ENCODE measurements around the gene FAM117A.

FAM117A gene

DNA sequence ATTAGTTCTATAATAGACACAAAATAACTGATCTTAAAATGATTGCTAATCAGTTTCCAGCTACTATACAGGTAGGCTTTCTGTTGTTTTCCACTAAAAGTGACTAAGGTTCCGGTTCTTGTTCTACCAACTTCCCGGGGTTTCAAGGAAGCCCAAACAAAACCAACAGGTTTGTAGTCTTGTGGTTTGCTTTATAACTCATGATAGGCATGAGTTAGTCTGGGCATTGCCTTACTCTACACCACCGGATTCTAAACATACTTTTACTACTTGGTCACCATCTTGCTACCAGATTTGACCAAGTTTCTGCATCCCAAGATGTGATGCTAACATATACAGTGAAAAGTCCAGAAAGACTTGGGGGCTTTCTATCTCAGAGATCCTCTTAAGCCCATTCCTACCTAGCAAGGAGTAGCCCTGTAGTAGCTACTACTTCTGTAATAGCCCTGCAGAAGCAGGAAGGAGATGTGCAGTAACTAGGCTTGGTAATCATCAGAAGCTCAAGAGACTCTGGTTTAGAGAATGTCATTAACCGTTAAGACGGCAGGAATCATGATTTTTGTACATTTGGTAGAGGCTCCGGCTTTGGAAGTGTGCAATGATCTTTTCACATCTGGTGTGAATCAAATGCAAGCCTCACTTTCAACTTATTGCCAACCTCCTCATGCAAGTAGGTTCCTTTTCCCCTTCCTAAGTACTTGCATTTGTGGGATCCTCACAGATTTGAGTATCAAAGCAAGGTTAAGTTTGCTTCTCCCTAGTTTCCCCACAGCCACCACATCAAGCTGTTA lies 1.6 kb downstream of the FAM117A start:
- peaks cover 26% of the 10 kb centered on the region for H4K20me1 ChIP-seq (ENCODE audit: insufficient read depth, low read length)
- peak overlapping the region; percentile 65; the same call in 1 of the 2 replicates for H3K27ac ChIP-seq (ENCODE audit: low read length)
- H3K27me3 ChIP-seq (ENCODE audit: insufficient read depth, low read length, poor library complexity) = peaks cover 6% of the 10 kb centered on the region
- H3K4me2 ChIP-seq (ENCODE audit: insufficient read depth, low read length) = peak overlapping the region; percentile 69
- peak overlapping the region; percentile 35 to 83; a peak in 3 of 4 replicates for H3K4me3 ChIP-seq (ENCODE audit: low read depth in 1 of 2, low read length in 2 of 2)
- H3K4me1 ChIP-seq (ENCODE audit: insufficient read depth, low read length) = peaks cover 38% of the 10 kb centered on the region
- TF ChIP-seq, protein P1, sequence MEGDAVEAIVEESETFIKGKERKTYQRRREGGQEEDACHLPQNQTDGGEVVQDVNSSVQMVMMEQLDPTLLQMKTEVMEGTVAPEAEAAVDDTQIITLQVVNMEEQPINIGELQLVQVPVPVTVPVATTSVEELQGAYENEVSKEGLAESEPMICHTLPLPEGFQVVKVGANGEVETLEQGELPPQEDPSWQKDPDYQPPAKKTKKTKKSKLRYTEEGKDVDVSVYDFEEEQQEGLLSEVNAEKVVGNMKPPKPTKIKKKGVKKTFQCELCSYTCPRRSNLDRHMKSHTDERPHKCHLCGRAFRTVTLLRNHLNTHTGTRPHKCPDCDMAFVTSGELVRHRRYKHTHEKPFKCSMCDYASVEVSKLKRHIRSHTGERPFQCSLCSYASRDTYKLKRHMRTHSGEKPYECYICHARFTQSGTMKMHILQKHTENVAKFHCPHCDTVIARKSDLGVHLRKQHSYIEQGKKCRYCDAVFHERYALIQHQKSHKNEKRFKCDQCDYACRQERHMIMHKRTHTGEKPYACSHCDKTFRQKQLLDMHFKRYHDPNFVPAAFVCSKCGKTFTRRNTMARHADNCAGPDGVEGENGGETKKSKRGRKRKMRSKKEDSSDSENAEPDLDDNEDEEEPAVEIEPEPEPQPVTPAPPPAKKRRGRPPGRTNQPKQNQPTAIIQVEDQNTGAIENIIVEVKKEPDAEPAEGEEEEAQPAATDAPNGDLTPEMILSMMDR (IDR thresholded peaks at IDR 0.05; ENCODE audit: borderline replicate concordance, extremely low read depth, low read length, poor library complexity, severe bottlenecking) = no peak
- no peak for TF ChIP-seq EZH2 (IDR thresholded peaks at IDR 0.05; ENCODE audit: borderline replicate concordance, low read depth, low read length, severe bottlenecking)
- ATAC-seq (ENCODE audit: insufficient read depth, low read depth) (no peak), DNase-seq (no peak)
- peaks cover 16% of the 10 kb centered on the region for H3K36me3 ChIP-seq (ENCODE audit: insufficient read depth, low read length)
- H3K9ac ChIP-seq (ENCODE audit: low read depth, low read length) = peak overlapping the region; percentile 59
- H3K9me3 ChIP-seq (ENCODE audit: insufficient read depth, low read length, severe bottlenecking) = no peaks in the 10 kb centered on the region
- 0 out of 2 replicates have a peak overlapping the region, but pooled peaks have one; percentile 5 for H2AFZ ChIP-seq (ENCODE audit: low read depth, low read length)
- H3K79me2 ChIP-seq (ENCODE audit: insufficient read depth, low read length) = peaks cover 56% of the 10 kb centered on the region

DNA sequence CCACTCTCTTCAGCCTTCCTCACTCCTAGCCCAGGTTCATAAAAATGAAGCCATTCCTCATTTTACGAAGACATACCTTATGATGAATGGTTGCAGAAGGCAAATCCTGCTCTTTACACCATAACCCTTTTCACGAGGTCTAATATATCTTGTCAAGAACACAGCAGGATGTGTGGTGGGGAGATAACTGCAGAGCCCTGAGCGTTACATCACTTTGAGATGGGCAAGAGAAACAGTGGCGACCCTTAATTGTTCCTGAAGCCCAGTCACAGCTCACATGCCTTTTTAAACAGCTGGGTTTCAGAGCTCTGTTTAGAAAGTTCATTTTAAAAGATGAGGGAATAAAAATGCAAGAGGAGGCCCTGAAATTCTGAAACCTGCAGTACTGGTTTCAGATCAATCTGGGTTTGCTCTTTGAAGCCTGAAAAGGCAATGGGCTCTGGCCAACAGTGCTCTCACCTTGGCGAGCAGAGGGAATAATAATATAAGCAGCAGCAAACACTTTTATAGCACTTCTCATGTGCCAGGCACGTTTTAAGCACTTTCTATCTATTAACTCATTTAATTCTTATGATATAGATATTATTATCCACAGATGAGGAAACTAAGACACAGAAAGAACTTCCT lies 2.9 kb downstream of the FAM117A start:
- Histone ChIP-seq H3K79me2 (ENCODE audit: insufficient read depth, low read length) (peaks cover 69% of the 10 kb centered on the region), H3K4me1 (ENCODE audit: insufficient read depth, low read length) (peaks cover 38% of the 10 kb centered on the region), H3K36me3 (ENCODE audit: insufficient read depth, low read length) (peaks cover 20% of the 10 kb centered on the region), H3K27me3 (ENCODE audit: insufficient read depth, low read length, poor library complexity) (no peaks in the 10 kb centered on the region), H3K9me3 (ENCODE audit: insufficient read depth, low read length, severe bottlenecking) (no peaks in the 10 kb centered on the region), H3K4me3 (ENCODE audit: low read depth in 1 of 2, low read length in 2 of 2) (no peak overlapping the region), H3K9ac (ENCODE audit: low read depth, low read length) (no peak overlapping the region), H2AFZ (ENCODE audit: low read depth, low read length) (no peak overlapping the region), H3K27ac (ENCODE audit: low read length) (no peak overlapping the region), H3K4me2 (ENCODE audit: insufficient read depth, low read length) (0 out of 2 replicates have a peak overlapping the region, but pooled peaks have one; percentile 33), H4K20me1 (ENCODE audit: insufficient read depth, low read length) (peaks cover 30% of the 10 kb centered on the region)
- no peak for TF ChIP-seq EZH2 (IDR thresholded peaks at IDR 0.05; ENCODE audit: borderline replicate concordance, low read depth, low read length, severe bottlenecking)
- TF ChIP-seq, protein P1 (IDR thresholded peaks at IDR 0.05; ENCODE audit: borderline replicate concordance, extremely low read depth, low read length, poor library complexity, severe bottlenecking) = no peak
- ATAC-seq (ENCODE audit: insufficient read depth, low read depth) = no peak
- DNase-seq = no peak

DNA sequence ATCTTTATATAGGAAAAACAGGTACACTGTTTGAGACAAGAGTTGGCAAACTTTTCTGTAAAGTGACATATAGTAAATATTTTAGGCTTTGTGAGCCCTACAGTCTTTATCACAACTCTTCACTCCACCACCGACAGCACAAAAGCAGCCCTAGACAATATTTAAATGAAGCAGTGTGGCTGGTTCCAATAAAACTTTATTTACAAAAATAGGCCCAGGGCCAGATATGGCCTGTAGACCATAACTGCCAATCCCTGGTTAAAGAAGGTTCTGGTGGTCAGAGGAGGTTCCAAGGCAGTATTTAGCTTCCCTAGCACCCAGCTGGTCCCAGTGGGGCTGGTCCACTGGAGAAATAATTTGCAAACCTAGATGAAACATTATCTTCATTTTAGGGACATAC lies 3.6 kb downstream of the FAM117A start:
- no peaks in the 10 kb centered on the region for H3K27me3 ChIP-seq (ENCODE audit: insufficient read depth, low read length, poor library complexity)
- DNase-seq (no peak), ATAC-seq (ENCODE audit: insufficient read depth, low read depth) (no peak)
- H3K79me2 ChIP-seq (ENCODE audit: insufficient read depth, low read length) = peaks cover 77% of the 10 kb centered on the region
- no peak overlapping the region for H2AFZ ChIP-seq (ENCODE audit: low read depth, low read length)
- H3K27ac ChIP-seq (ENCODE audit: low read length) = no peak overlapping the region
- no peaks in the 10 kb centered on the region for H3K9me3 ChIP-seq (ENCODE audit: insufficient read depth, low read length, severe bottlenecking)
- no peak overlapping the region for H3K9ac ChIP-seq (ENCODE audit: low read depth, low read length)
- H3K4me2 ChIP-seq (ENCODE audit: insufficient read depth, low read length) = no peak overlapping the region
- H3K4me1 ChIP-seq (ENCODE audit: insufficient read depth, low read length) = peaks cover 43% of the 10 kb centered on the region
- H3K36me3 ChIP-seq (ENCODE audit: insufficient read depth, low read length) = peaks cover 25% of the 10 kb centered on the region
- no peak overlapping the region for H3K4me3 ChIP-seq (ENCODE audit: low read depth in 1 of 2, low read length in 2 of 2)
- H4K20me1 ChIP-seq (ENCODE audit: insufficient read depth, low read length) = peaks cover 34% of the 10 kb centered on the region
- TF ChIP-seq, protein P1 (IDR thresholded peaks at IDR 0.05; ENCODE audit: borderline replicate concordance, extremely low read depth, low read length, poor library complexity, severe bottlenecking) = no peak
- TF ChIP-seq EZH2 (IDR thresholded peaks at IDR 0.05; ENCODE audit: borderline replicate concordance, low read depth, low read length, severe bottlenecking) = no peak
